GM19238 (cell line): Measurements from ENCODE around the gene PPM1L.
"Not testable (repeated sequence)": the region's sequence is repeated elsewhere in the genome, so short reads cannot be mapped to it uniquely, and the experiment has no call there.

Experiments
- DNase-seq: peaks from one replicate; pipeline ENCODE4 v3.0.0; 2011; ENCODE audit warnings: low spot score; ENCODE audit not compliant: insufficient read length

The PPM1L gene

GRCh38 chr3:161034913-161035550, 279.0 kb downstream of the PPM1L start:
- DNase-seq: not testable (repeated sequence)

GRCh38 chr3:161035711-161036110, 279.7 kb downstream of the PPM1L start:
- DNase-seq: no peak

- no peak for DNase-seq
Observed at GRCh38 chr3:161038725-161039124, 282.7 kb downstream of the PPM1L start.

- no peak for DNase-seq
Observed at GRCh38 chr3:161042023-161042501, 286.0 kb downstream of the PPM1L start.

- no peak for DNase-seq
Observed at GRCh38 chr3:161043336-161044035, 287.5 kb downstream of the PPM1L start.

- no peak for DNase-seq
Observed at GRCh38 chr3:161049683-161050248, 293.7 kb downstream of the PPM1L start.

GRCh38 chr3:161050935-161051334, 294.9 kb downstream of the PPM1L start:
- DNase-seq: no peak

GRCh38 chr3:161051856-161052255, 295.8 kb downstream of the PPM1L start:
- DNase-seq: no peak

- no peak for DNase-seq
Observed at GRCh38 chr3:161054860-161055604, 299.0 kb downstream of the PPM1L start.

GRCh38 chr3:161064413-161064812, 308.4 kb downstream of the PPM1L start:
- DNase-seq: no peak

GRCh38 chr3:161066930-161067329, 310.9 kb downstream of the PPM1L start:
- no peak for DNase-seq

GRCh38 chr3:161067335-161067734, 311.3 kb downstream of the PPM1L start:
- no peak for DNase-seq

- peak; percentile 16 for DNase-seq
Observed at GRCh38 chr3:161069511-161070251, 313.6 kb downstream of the PPM1L start.

- DNase-seq: no peak
Observed at GRCh38 chr3:161070252-161070930, 314.4 kb downstream of the PPM1L start.

- no peak for DNase-seq
Observed at GRCh38 chr3:161070980-161071663, 315.1 kb downstream of the PPM1L start.

GRCh38 chr3:161072211-161072621, 316.2 kb downstream of the PPM1L start:
- DNase-seq: no peak

GRCh38 chr3:161072751-161073150, 316.7 kb downstream of the PPM1L start:
- no peak for DNase-seq

GRCh38 chr3:161073181-161073580, 317.1 kb downstream of the PPM1L start:
- no peak for DNase-seq

- no peak for DNase-seq
Observed at GRCh38 chr3:161081633-161082032, 325.6 kb downstream of the PPM1L start.

- no peak for DNase-seq
Observed at GRCh38 chr3:161082063-161082462, 326.0 kb downstream of the PPM1L start.
